Lower lobe of right lung (tissue), 2 donors: ENCODE results near the gene PXMP4. TPM values are rescaled to one million over a fixed set of nuclear protein-coding genes. Genes with fewer than 3 reads are reported as not detected.

Experiments
- ATAC-seq, 2 donors: fragments of 200-7000 bp; cut with Tn5 transposase; one replicate each; pipeline ENCODE4 v1.9.1; 2020 to 2022; ENCODE audit warnings: mild to moderate bottlenecking in 2 of 2, moderate library complexity in 2 of 2
- DNase-seq: peaks from one replicate; pipeline ENCODE4 v3.0.0-alpha.2; 2020
- H3K27ac ChIP-seq: fragments of 200-600 bp; one replicate; pipeline ENCODE4 v1.8.0; 2022
- H3K27me3 ChIP-seq: fragments of 200-600 bp; one replicate; pipeline ENCODE4 v1.8.0; 2022; ENCODE audit warnings: low read depth
- H3K36me3 ChIP-seq: fragments of 200-600 bp; one replicate; pipeline ENCODE4 v1.8.0; 2022; ENCODE audit warnings: mild to moderate bottlenecking
- H3K4me1 ChIP-seq: fragments of 200-600 bp; one replicate; pipeline ENCODE4 v1.8.0; 2022
- H3K4me3 ChIP-seq: fragments of 200-600 bp; one replicate; pipeline ENCODE4 v1.8.0; 2022; ENCODE audit warnings: mild to moderate bottlenecking
- H3K9me3 ChIP-seq: fragments of 200-600 bp; one replicate; pipeline ENCODE4 v1.8.0; 2022
- CTCF ChIP-seq: fragments of 200-600 bp; IDR thresholded peaks from one replicate; pipeline ENCODE4 v1.8.0; 2022; ENCODE audit warnings: antibody characterized with exemption, mild to moderate bottlenecking
- intact Hi-C: fragments of 100-400 bp; cut with DNase I; formaldehyde crosslinking; loops from one replicate; pipeline ENCODE4 v1.11.0; 2022
- total RNA-seq: library from RNA; stranded (reverse); fragmentation: NEBNext Ultra II Directional; extraction: Animal tissue kit (Norgen Biotek cat#: 25700); gene quantifications from one replicate; pipeline ENCODE4 v1.2.1, GENCODE V29; 2021
- donor health status: DM: no; HTN: yes; CAD: no; lungs with severe emphysema.

The PXMP4 gene
- total RNA-seq, 1 donor from 2014 or later: 60.5 TPM

- H3K9me3 ChIP-seq: no peaks in the 10 kb centered on the region
- peaks cover 16% of the 10 kb centered on the region for H3K4me1 ChIP-seq
- DNase-seq: peak; percentile 37
- H3K27ac ChIP-seq: no peak overlapping the region
- H3K36me3 ChIP-seq: peaks cover 24% of the 10 kb centered on the region
- no peaks in the 10 kb centered on the region for H3K27me3 ChIP-seq
- no peak for TF ChIP-seq CTCF
- intact Hi-C loops: no loop called here
- H3K4me3 ChIP-seq: no peak overlapping the region
- no peak for ATAC-seq
Measured at GRCh38 chr20:33659341-33660034, 60.6 kb downstream of the PXMP4 start.

GRCh38 chr20:33658929-33659328, 61.2 kb downstream of the PXMP4 start:
- DNase-seq (peak; percentile 14), ATAC-seq (no peak)
- H3K4me1 ChIP-seq: peaks cover 10% of the 10 kb centered on the region
- no peak for TF ChIP-seq CTCF
- no peak overlapping the region for H3K27ac ChIP-seq
- no peaks in the 10 kb centered on the region for H3K9me3 ChIP-seq
- no peak overlapping the region for H3K4me3 ChIP-seq
- intact Hi-C loops: no loop called here
- H3K27me3 ChIP-seq: no peaks in the 10 kb centered on the region
- peaks cover 24% of the 10 kb centered on the region for H3K36me3 ChIP-seq

GRCh38 chr20:33658510-33658909, 61.6 kb downstream of the PXMP4 start:
- DNase-seq: no peak
- intact Hi-C loops: no loop called here

GRCh38 chr20:33657704-33658095, 62.4 kb downstream of the PXMP4 start:
- no peak for DNase-seq
- no peak for TF ChIP-seq CTCF
- H3K36me3 ChIP-seq: peaks cover 24% of the 10 kb centered on the region
- H3K27me3 ChIP-seq: no peaks in the 10 kb centered on the region
- H3K9me3 ChIP-seq: no peaks in the 10 kb centered on the region
- no peak for ATAC-seq
- intact Hi-C loops: no loop called here
- H3K4me3 ChIP-seq: no peak overlapping the region
- peaks cover 15% of the 10 kb centered on the region for H3K4me1 ChIP-seq
- H3K27ac ChIP-seq: no peak overlapping the region

More at GRCh38 chr20:33658510-33658909, 61.6 kb downstream of the PXMP4 start:
- Histone ChIP-seq H3K4me1 (peaks cover 13% of the 10 kb centered on the region), H3K27ac (no peak overlapping the region), H3K27me3 (no peaks in the 10 kb centered on the region), H3K36me3 (peaks cover 24% of the 10 kb centered on the region), H3K4me3 (no peak overlapping the region), H3K9me3 (no peaks in the 10 kb centered on the region)
- no peak for TF ChIP-seq CTCF
- ATAC-seq: no peak

GRCh38 chr20:33656783-33657703, 63.1 kb downstream of the PXMP4 start:
- Histone ChIP-seq H3K27ac (no peak overlapping the region), H3K4me1 (peaks cover 11% of the 10 kb centered on the region), H3K9me3 (no peaks in the 10 kb centered on the region), H3K27me3 (no peaks in the 10 kb centered on the region), H3K36me3 (peaks cover 24% of the 10 kb centered on the region), H3K4me3 (no peak overlapping the region)
- no peak for ATAC-seq
- no peak for TF ChIP-seq CTCF
- peak; percentile 41 for DNase-seq
- intact Hi-C loops: no loop called here
